Epidermal melanocyte (primary cell): ENCODE data around the gene CHRM1.

Source experiments
- DNase-seq: peaks from one replicate; pipeline ENCODE4 v3.0.0; 2011; ENCODE audit warnings: low spot score; ENCODE audit not compliant: insufficient read length

Gene CHRM1

GRCh38 chr11:62905296-62905695 lies 15.9 kb downstream of the CHRM1 start:
- DNase-seq, result no peak

DNA sequence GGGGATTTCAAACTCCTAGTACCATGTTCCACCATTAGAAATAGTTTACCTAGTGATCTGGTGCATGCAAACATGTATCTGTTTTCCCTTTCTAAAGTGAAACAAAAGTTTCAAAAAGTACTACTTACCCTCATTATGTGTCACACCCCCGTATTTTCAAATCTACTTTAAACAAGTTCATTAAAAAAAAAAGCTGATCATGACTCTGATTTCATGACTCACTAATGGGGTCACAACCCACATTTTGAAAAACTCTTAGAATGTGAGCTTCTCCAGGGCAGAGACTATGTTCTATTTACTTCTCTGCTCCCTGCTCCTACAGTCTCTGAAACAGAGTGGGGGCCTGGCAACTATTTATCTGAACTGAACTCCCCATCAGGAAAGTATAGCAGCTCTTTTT lies 18.2 kb downstream of the CHRM1 start:
- DNase-seq, result no peak

- DNase-seq, result no peak
These were observed 23.1 kb downstream of the CHRM1 start for GRCh38 chr11:62898027-62898426.

- DNase-seq, result no peak
These were observed 23.9 kb downstream of the CHRM1 start for GRCh38 chr11:62897311-62897710.

DNA sequence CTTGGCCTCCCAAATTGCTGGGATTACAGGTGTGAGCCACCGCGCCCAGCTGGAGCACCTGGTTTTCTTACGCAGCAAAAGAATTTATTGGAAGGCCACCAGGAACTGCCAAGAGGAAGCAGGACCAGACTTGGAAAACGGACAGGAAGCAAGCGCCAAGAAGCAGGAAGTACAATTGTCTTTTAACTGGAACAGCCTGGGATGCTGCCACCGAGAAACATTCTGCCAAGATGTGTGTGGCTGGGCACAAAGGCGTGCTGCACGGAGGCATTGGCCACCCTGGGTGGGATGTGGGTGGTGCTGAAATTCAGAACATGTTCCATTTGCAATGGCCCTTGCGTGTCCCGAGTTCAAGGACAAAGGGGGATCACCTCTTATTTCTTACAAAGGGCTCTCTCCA lies 25.1 kb downstream of the CHRM1 start:
- no peak for DNase-seq

GRCh38 chr11:62895501-62895900 lies 25.7 kb downstream of the CHRM1 start:
- DNase-seq, result no peak

DNA sequence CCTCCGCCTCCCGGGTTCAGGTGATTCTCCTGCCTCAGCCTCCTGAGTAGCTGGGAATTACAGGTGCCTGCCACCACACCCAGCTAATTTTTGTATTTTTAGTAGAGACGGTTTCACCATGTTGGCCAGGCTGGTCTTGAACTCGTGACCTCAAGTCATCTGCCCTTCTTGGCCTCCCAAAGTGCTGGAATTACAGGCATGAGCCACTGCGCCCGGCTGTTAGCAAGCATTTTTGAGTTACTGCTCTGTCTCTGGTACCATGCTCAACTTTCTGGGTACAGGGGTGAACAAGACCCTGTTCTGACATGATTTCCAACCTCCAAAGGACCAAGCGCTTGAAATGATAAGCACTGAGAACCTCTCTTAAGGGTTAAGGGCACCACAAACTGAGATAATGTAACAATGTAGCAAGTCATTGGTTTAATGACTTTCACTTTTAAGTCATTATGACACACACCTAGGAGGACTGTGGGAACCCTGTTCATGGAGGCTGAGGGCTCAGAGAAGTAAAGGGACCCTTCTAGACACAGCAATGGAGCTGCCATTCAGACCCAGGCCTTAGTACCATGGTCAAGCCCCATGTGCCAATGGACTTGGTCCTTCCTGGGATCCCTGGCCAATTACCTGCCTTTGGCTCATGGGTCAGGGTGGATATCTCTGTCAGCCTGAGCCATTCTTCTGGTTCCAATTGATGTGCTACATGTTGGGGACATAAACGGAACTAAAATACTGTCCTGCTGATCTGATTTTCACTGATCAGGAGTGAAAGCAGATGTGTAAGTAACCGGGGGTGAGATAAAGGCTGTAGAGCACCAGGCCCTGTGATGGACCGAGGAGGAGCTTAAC lies 28.9 kb downstream of the CHRM1 start:
- no peak for DNase-seq

- DNase-seq, result no peak
These were observed 31.4 kb downstream of the CHRM1 start for GRCh38 chr11:62889484-62890437.

DNA sequence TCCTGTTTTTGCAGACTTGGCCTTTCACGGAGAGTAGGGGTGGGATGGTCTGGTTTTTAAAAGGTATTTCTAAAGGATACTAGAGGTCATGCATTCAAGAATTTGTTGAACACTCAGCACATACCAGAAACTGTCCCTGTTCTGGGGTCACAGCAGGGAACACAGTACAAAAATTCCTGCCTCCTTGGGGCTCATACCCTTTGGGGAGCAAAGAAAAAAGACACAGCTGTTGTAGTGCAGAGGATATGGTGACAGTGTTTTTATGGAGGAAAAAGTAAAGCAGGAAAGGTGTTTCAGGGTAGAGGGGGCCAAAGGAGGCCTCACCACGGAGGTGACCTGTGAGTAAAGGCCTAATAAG lies 32.1 kb downstream of the CHRM1 start:
- DNase-seq, result no peak

DNA sequence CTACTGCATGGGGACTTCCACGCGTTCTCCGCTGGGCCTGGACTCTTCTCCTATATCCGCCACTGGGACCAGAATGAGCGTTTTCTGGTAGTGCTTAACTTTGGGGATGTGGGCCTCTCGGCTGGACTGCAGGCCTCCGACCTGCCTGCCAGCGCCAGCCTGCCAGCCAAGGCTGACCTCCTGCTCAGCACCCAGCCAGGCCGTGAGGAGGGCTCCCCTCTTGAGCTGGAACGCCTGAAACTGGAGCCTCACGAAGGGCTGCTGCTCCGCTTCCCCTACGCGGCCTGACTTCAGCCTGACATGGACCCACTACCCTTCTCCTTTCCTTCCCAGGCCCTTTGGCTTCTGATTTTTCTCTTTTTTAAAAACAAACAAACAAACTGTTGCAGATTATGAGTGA lies 32.8 kb downstream of the CHRM1 start:
- no peak for DNase-seq

DNA sequence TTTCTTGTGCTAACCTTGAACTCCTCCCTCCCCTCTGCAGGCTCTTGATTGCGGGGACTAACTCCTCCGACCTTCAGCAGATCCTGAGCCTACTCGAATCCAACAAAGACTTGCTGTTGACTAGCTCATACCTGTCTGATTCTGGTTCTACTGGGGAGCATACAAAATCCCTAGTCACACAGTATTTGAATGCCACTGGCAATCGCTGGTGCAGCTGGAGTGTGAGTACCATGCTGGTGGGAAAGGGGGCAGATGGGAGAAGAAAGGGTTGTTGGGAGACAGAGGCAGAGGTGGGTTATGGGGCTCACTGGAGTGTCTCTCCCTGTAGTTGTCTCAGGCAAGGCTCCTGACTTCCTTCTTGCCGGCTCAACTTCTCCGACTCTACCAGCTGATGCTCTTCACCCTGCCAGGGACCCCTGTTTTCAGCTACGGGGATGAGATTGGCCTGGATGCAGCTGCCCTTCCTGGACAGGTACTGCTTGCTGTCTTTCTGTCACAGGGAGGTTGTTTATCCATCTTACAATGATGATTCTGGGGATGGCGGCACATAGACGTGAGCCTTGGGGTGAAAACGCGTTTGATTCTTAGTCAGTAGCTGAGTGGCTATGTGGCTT lies 35.9 kb downstream of the CHRM1 start:
- DNase-seq, result no peak

GRCh38 chr11:62883673-62884072 lies 37.5 kb downstream of the CHRM1 start:
- peak; percentile 67 for DNase-seq

GRCh38 chr11:62882788-62883501 lies 38.2 kb downstream of the CHRM1 start:
- no peak for DNase-seq

DNA sequence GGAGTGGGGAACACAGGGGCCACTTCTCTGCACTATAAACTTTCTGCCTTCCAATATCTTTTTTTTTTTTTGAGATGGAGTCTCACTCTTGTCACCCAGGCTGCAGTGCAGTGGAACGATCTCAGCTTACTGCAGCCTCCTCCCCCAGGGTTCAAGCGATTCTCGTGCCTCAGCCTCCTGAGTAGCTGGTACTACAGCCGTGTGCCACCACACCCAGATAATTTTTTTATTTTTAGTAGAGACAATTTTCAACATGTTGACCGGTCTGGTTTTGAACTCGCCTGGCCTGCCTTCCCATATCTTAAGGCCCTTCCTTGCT lies 38.8 kb downstream of the CHRM1 start:
- no peak for DNase-seq

DNA sequence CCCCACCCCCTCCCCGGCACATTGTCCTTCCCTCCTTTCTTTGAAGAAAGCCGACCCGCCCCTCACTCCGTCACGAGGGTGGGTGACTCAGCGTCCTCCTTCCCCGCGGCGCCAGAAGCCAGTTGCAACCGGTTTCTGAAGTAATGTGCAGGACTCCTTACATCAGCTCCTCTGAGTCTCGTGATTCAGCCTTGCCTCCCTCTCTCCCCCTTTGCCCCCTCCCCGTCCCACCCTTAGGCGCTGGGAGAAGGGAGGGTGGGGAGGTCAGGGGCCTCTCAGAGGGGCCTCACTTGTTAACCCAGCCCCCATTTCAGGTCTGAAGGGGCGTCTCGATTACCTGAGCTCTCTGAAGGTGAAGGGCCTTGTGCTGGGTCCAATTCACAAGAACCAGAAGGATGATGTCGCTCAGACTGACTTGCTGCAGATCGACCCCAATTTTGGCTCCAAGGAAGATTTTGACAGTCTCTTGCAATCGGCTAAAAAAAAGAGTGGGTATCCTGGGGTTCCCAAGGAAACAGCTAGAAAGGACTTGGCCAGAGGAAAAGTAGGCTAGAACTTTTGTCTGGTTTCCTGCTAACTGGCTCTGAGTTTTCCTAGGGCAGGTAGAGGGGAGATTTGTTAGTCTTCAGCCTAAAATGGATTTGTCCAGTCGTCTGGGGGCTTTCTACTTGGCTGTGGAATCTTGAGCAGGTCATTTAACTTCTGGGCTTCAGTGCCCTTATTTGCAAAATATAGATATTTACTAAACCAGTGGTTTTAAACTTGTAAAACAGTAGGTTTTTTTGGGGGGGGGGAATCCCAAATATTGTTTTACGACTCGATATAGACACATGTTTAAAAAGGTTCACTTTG lies 39.4 kb downstream of the CHRM1 start:
- DNase-seq, result peak; percentile 98

- peak; percentile 75 for DNase-seq
These were observed 40.2 kb downstream of the CHRM1 start, which contains the start of gene SLC3A2 for GRCh38 chr11:62880803-62881578. Gene SLC3A2 (plus strand): TSS chr11:62880896. CDS start chr11:62881024, 128 bp downstream.

GRCh38 chr11:62880231-62880802 lies 40.8 kb downstream of the CHRM1 start:
- no peak for DNase-seq

DNA sequence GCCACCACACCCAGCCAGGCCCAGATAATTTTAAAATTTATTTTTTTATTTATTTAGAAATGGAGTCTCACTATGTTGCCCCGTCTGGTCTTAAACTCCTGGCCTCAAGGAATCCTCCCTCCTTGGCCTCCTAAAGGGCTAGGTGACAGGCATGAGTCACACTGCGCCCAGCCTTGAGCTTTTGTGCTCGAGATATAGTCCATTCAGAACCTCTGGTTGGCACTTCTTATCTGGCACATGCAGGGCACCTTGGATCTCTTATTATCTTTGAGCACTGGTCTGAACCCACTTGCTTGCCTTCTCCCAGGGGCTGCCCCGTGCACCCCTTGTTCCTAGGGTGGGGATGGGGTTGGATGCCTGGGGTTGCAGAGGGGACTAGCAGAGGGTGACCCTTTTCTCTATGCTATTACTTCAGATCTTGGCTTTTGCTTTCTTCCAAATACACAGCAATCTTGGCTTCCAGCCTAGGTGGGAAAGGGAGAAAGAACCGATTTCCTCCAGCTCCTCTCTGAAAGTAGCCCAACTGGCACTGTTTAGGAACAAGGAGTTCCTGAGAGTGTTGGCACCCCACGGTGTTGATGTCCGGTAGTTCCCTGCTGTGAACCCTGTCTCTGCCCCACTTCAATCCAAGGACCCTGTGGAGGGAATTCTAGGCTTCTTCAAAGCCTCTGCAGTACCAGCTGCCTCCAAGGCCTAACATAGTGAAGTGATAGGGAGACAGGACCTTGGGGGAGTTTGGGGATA lies 41.8 kb downstream of the CHRM1 start:
- DNase-seq, result no peak

DNA sequence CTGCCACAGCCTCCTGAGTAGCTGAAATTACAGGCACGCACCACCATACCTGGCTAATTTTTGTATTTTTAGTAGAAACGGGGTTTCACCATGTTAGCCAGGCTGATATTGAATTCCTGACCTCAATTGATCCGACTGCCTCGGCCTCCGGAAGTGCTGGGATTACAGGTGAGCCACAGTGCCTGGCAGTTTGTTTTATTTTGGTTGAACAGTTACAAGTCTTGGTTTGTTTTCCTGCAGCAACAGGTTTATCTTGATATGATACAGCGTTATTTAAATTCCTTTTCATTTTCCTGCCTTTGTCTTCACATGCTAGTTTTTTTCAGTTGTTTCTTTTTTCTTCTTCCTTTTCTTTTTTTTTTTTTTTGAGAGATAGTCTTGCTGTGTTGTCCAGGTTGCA lies 44.5 kb downstream of the CHRM1 start:
- DNase-seq, result no peak
